IMR-90 (cell line): Measurements from ENCODE around the gene LHFPL6. TPM values are rescaled to one million over a fixed set of nuclear protein-coding genes. Genes with fewer than 3 reads are reported as not detected.

Experiments
- ATAC-seq: fragments of 200-7000 bp; cut with Tn5 transposase; 2 replicates; pipeline ENCODE4 v1.9.1; 2020; ENCODE audit warnings: low read depth, mild to moderate bottlenecking, moderate library complexity
- BruUV-seq: library from RNA; stranded (reverse); fragments of 400-500 nt; replicated peaks from 2 replicates; lab custom pipeline; 2021; lab: Mats Ljungman, UMichigan
- CTCF ChIA-PET: fragments of 300-600 bp; formaldehyde crosslinking; extraction: SDS; loops from one replicate; lab custom pipeline; 2021; ENCODE audit warnings: antibody characterized with exemption; lab: Yijun Ruan, JAX
- POLR2A ChIA-PET: fragments of 300-600 bp; sonication (Branson Sonifier 250); formaldehyde crosslinking; loops from one replicate; lab custom pipeline; 2022; ENCODE audit warnings: antibody characterized with exemption; ENCODE audit not compliant: unreplicated experiment; lab: Charles Lee
- DNase-seq: peaks from one replicate; pipeline ENCODE4 v3.0.0; 2013
- H2AFZ ChIP-seq: replicated peaks from 2 replicates; pipeline ENCODE3; 2013; ENCODE audit warnings: low read length, mild to moderate bottlenecking; ENCODE audit not compliant: poor library complexity
- H2AK5ac ChIP-seq: 2 replicates; pipeline ENCODE4 v1.6.1; 2013; ENCODE audit warnings: low read depth, low read length, inconsistent platforms
- H2AK9ac ChIP-seq: replicated peaks from 2 replicates; pipeline ENCODE3; 2013; ENCODE audit warnings: mild to moderate bottlenecking, low read depth, low read length, moderate library complexity; ENCODE audit not compliant: poor library complexity
- H2BK120ac ChIP-seq: 2 replicates; pipeline ENCODE4 v1.6.1; 2013; ENCODE audit warnings: low read depth, low read length, inconsistent platforms
- H2BK15ac ChIP-seq: 3 replicates; pipeline ENCODE4 v1.6.1; 2013; ENCODE audit warnings: low read depth, low read length, inconsistent platforms
- H2BK20ac ChIP-seq: 2 replicates; pipeline ENCODE4 v1.6.1; 2013; ENCODE audit warnings: low read depth, mild to moderate bottlenecking, inconsistent platforms, low read length, moderate library complexity
- H2BK5ac ChIP-seq: 2 replicates; pipeline ENCODE4 v1.6.1; 2013; ENCODE audit warnings: mild to moderate bottlenecking, low read depth, low read length, inconsistent platforms; ENCODE audit not compliant: poor library complexity, severe bottlenecking
- H3K14ac ChIP-seq: replicated peaks from 2 replicates; pipeline ENCODE4 v1.6.1; 2013; ENCODE audit warnings: low read depth, low read length, inconsistent platforms
- H3K18ac ChIP-seq: 2 replicates; pipeline ENCODE4 v1.6.1; 2013; ENCODE audit warnings: low read depth, low read length, control low read depth
- H3K23ac ChIP-seq: 2 replicates; pipeline ENCODE4 v1.6.1; 2013; ENCODE audit warnings: low read depth, low read length, inconsistent platforms
- H3K27ac ChIP-seq: 2 replicates; pipeline ENCODE4 v1.5.1; 2013; ENCODE audit warnings: mild to moderate bottlenecking, control low read depth, low read length; ENCODE audit not compliant: insufficient read depth
- H3K27me3 ChIP-seq: 2 replicates; pipeline ENCODE4 v1.6.1; 2013; ENCODE audit warnings: low read length; ENCODE audit not compliant: control insufficient read depth, insufficient read depth
- H3K36me3 ChIP-seq: 2 replicates; pipeline ENCODE4 v1.6.1; 2013; ENCODE audit warnings: low read length, mixed read lengths; ENCODE audit not compliant: control insufficient read depth, insufficient read depth
- H3K4ac ChIP-seq: 2 replicates; pipeline ENCODE4 v1.6.1; 2013; ENCODE audit warnings: low read depth, low read length, inconsistent platforms
- H3K4me1 ChIP-seq: 2 replicates; pipeline ENCODE4 v1.6.1; 2013; ENCODE audit warnings: low read length, mixed read lengths; ENCODE audit not compliant: control insufficient read depth, insufficient read depth
- H3K4me2 ChIP-seq: 2 replicates; pipeline ENCODE4 v1.6.1; 2013; ENCODE audit warnings: low read depth, mild to moderate bottlenecking, control low read depth, low read length, moderate library complexity
- H3K4me3 ChIP-seq: 2 replicates; pipeline ENCODE4 v1.5.1; 2013; ENCODE audit warnings: low read depth, mild to moderate bottlenecking, control low read depth, low read length, moderate library complexity; ENCODE audit not compliant: insufficient read depth
- H3K56ac ChIP-seq: 2 replicates; pipeline ENCODE4 v1.6.1; 2013; ENCODE audit warnings: low read length, inconsistent platforms; ENCODE audit not compliant: insufficient read depth; ENCODE audit errors: extremely low read depth
- H3K79me1 ChIP-seq, 2 experiments: 2 replicates each; pipeline ENCODE4 v1.6.1; 2013; ENCODE audit warnings: low read length in 2 of 2, inconsistent platforms in 1 of 2, low read depth in 1 of 2
- H3K9ac ChIP-seq: 2 replicates; pipeline ENCODE4 v1.6.1; 2013; ENCODE audit warnings: low read depth, low read length, control low read depth
- H3K9me1 ChIP-seq: 2 replicates; pipeline ENCODE4 v1.6.1; 2013; ENCODE audit warnings: low read length, inconsistent platforms; ENCODE audit not compliant: insufficient read depth
- H3K9me3 ChIP-seq: 2 replicates; pipeline ENCODE4 v1.6.1; 2013; ENCODE audit warnings: low read length; ENCODE audit not compliant: control insufficient read depth, insufficient read depth
- H4K20me1 ChIP-seq: 2 replicates; pipeline ENCODE4 v1.6.1; 2013; ENCODE audit warnings: low read length, inconsistent platforms; ENCODE audit not compliant: insufficient read depth
- H4K5ac ChIP-seq: 2 replicates; pipeline ENCODE4 v1.6.1; 2013; ENCODE audit warnings: mild to moderate bottlenecking, low read depth, low read length, control low read depth
- H4K8ac ChIP-seq, 2 experiments: 2 replicates each; pipeline ENCODE4 v1.6.1; 2013; ENCODE audit warnings: low read depth in 2 of 2, low read length in 2 of 2, control low read depth in 1 of 2, inconsistent platforms in 1 of 2
- H4K91ac ChIP-seq: 2 replicates; pipeline ENCODE4 v1.6.1; 2013; ENCODE audit warnings: low read depth, low read length, inconsistent platforms; ENCODE audit not compliant: insufficient read depth
- BHLHE40 ChIP-seq: fragments of 150-350 bp; IDR thresholded peaks from 2 replicates; pipeline ENCODE4 v1.6.1; 2016; ENCODE audit warnings: mild to moderate bottlenecking, low read depth, low read length
- CEBPB ChIP-seq: IDR thresholded peaks from 2 replicates; pipeline ENCODE4 v1.6.1; 2012; ENCODE audit warnings: low read depth, low read length, improper control_type of control experiment
- CHD1 ChIP-seq: IDR thresholded peaks from 2 replicates; pipeline ENCODE4 v1.6.1; 2012; ENCODE audit warnings: low read depth, low read length, improper control_type of control experiment
- FOS ChIP-seq: fragments of 150-350 bp; IDR thresholded peaks from 2 replicates; pipeline ENCODE4 v1.6.1; 2016; ENCODE audit warnings: low read depth, low read length
- MAFK ChIP-seq: IDR thresholded peaks from 2 replicates; pipeline ENCODE4 v1.6.1; 2012; ENCODE audit warnings: low read depth, low read length, improper control_type of control experiment
- MAZ ChIP-seq: IDR thresholded peaks from 2 replicates; pipeline ENCODE4 v1.6.1; 2012; ENCODE audit warnings: low read depth, mild to moderate bottlenecking, low read length, improper control_type of control experiment, moderate library complexity, borderline replicate concordance
- MXI1 ChIP-seq: IDR thresholded peaks from 2 replicates; pipeline ENCODE4 v1.6.1; 2012; ENCODE audit warnings: low read depth, mild to moderate bottlenecking, low read length, moderate library complexity, borderline replicate concordance
- NFE2L2 ChIP-seq: fragments of 150-350 bp; IDR thresholded peaks from 2 replicates; pipeline ENCODE4 v1.6.1; 2016; ENCODE audit warnings: low read depth, mild to moderate bottlenecking, low read length
- POLR2A ChIP-seq: IDR thresholded peaks from 2 replicates; pipeline ENCODE4 v1.6.1; 2012; ENCODE audit warnings: mild to moderate bottlenecking, low read depth, low read length
- RAD21 ChIP-seq: IDR thresholded peaks from 2 replicates; pipeline ENCODE4 v1.6.1; 2012; ENCODE audit warnings: low read length, improper control_type of control experiment
- RCOR1 ChIP-seq: IDR thresholded peaks from 2 replicates; pipeline ENCODE4 v1.6.1; 2012; ENCODE audit warnings: mild to moderate bottlenecking, low read length, improper control_type of control experiment; ENCODE audit not compliant: insufficient replicate concordance
- RFX5 ChIP-seq: IDR thresholded peaks from 2 replicates; pipeline ENCODE4 v1.8.0; 2012; ENCODE audit warnings: low read depth, mild to moderate bottlenecking, low read length, moderate library complexity
- SMC3 ChIP-seq: fragments of 150-350 bp; IDR thresholded peaks from 2 replicates; pipeline ENCODE4 v1.6.1; 2016; ENCODE audit warnings: low read depth, mild to moderate bottlenecking, antibody characterized with exemption, low read length, moderate library complexity
- WGBS, 2 experiments: methylation state at CpG; one replicate each; pipeline versions ENCODE4 v1.1.5 to v1.1.7; 2013; ENCODE audit warnings: missing lambda C conversion rate in 2 of 2; ENCODE audit not compliant: insufficient read length in 1 of 2; ENCODE audit errors: extremely low coverage in 2 of 2; 5-methylcytosine and 5-hydroxymethylcytosine counted together
- dilution Hi-C: fragments of 300-500 bp; cut with HindIII; formaldehyde crosslinking; loops from one replicate; pipeline ENCODE4 v1.14.3; 2018; ENCODE audit warnings: low sequenced_read_pairs; ENCODE audit not compliant: unreplicated experiment
- in situ Hi-C: fragments of 300-500 bp; cut with MboI; formaldehyde crosslinking; loops from 3 replicates; pipeline ENCODE4 v1.14.3; 2019; ENCODE audit warnings: low sequenced_read_pairs, inconsistent platforms, mixed read lengths
- intact Hi-C: fragments of 100-400 bp; cut with micrococcal nuclease; formaldehyde crosslinking; loops from 2 replicates; pipeline ENCODE4 v1.10.0; 2022
- polyA plus RNA-seq, 3 experiments: library from polyadenylated mRNA; depleted of rRNA; stranded (reverse); fragments of >200 nt; gene quantifications; 2 replicates each; pipeline ENCODE4 v1.2.3, GENCODE V29; 2012; ENCODE audit warnings: low replicate concordance in 1 of 3
- total RNA-seq: library from RNA; depleted of rRNA; stranded (reverse); fragments of >200 nt; gene quantifications from 2 replicates; pipeline ENCODE4 v1.2.3, GENCODE V29; 2012
- TF ChIP-seq, protein P1 (sequence below): fragments of 150-350 bp; IDR thresholded peaks from 2 replicates; pipeline ENCODE4 v1.6.1; 2016; ENCODE audit warnings: low read depth, mild to moderate bottlenecking, low read length, moderate library complexity, borderline replicate concordance
- TF ChIP-seq, protein P2 (sequence below): conservative IDR thresholded peaks from 2 replicates; pipeline ENCODE4 v1.5.1; 2012; ENCODE audit warnings: mild to moderate bottlenecking, low read depth, low read length, improper control_type of control experiment
- TF ChIP-seq, protein P3 (sequence below): fragments of 150-350 bp; IDR thresholded peaks from 2 replicates; pipeline ENCODE4 v1.6.1; 2017; ENCODE audit warnings: mild to moderate bottlenecking, antibody characterized with exemption, low read length, low read depth

LHFPL6 gene
- total and polyA plus RNA-seq, 2 of the 4 experiments (the other 2 are of a cell fraction), result 24.7 to 36.1 TPM

DNA sequence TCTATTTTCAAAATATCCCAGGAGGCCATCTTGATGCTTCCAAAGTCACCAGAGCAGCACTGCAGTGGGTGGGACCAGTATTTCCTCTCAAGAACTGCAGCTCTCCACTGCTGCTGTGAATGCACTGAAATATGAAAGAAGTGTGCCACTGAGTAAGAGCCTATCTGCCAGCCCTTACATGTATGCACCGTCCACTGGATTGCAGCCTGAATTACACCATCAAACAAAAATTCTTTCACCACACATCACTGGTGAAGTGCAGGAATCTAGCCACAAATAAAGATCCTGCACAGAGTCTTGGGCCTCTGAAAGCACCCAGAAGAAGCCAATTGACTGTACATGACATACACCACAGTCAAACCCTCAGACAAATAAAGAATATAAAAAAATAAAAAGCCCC, 249.0 kb downstream of the LHFPL6 start:
- H2BK5ac ChIP-seq, result no peak overlapping the region
- no TSS peak for BruUV-seq
- no peak overlapping the region for H2BK20ac ChIP-seq
- 0 out of 2 replicates have a peak, but pooled peaks cover 4% of the 10 kb centered on the region for H3K9me1 ChIP-seq
- no peak overlapping the region for H3K27ac ChIP-seq
- peaks cover 2% of the 10 kb centered on the region; the same call in 1 of the 2 replicates for H3K4me1 ChIP-seq
- ATAC-seq (peak; percentile 89), DNase-seq (peak; percentile 65)
- H3K18ac ChIP-seq, result no peak overlapping the region
- in situ Hi-C loops, result no loop called here
- no peak overlapping the region for H4K91ac ChIP-seq
- H3K23ac ChIP-seq, result no peak overlapping the region
- H2AK9ac ChIP-seq, result no peak overlapping the region
- no peak overlapping the region for H2BK15ac ChIP-seq
- H3K79me1 ChIP-seq, result peaks cover 2 to 6% of the 10 kb centered on the region in 2 experiments; a peak in 2 of 4 replicates
- CTCF ChIA-PET, result no interaction called here
- H3K14ac ChIP-seq, result no peak overlapping the region
- intact Hi-C loops, result no loop called here
- dilution Hi-C loops, result no loop called here
- H4K5ac ChIP-seq, result no peak overlapping the region
- POLR2A ChIA-PET, result no interaction called here
- no peak overlapping the region for H3K4me3 ChIP-seq
- no peak overlapping the region for H2BK120ac ChIP-seq
- H3K9me3 ChIP-seq, result no peaks in the 10 kb centered on the region
- H3K56ac ChIP-seq, result no peak overlapping the region
- H3K4ac ChIP-seq, result no peak overlapping the region
- no CpG with 5 or more reads among the region's 1 CpG for WGBS, 2 experiments
- no peak overlapping the region for H4K8ac ChIP-seq
- no peak overlapping the region for H2AFZ ChIP-seq
- H3K36me3 ChIP-seq, result no peaks in the 10 kb centered on the region
- no peaks in the 10 kb centered on the region for H3K27me3 ChIP-seq
- no peaks in the 10 kb centered on the region for H4K20me1 ChIP-seq
- H3K4me2 ChIP-seq, result no peak overlapping the region
- TF ChIP-seq RAD21, result no peak
- peak; percentile 48; the same call in 1 of the 2 replicates for TF ChIP-seq CEBPB
- no peak for TF ChIP-seq MAFK
- TF ChIP-seq RFX5, result no peak
- no peak for TF ChIP-seq SMC3
- no peak for TF ChIP-seq CHD1
- TF ChIP-seq BHLHE40, result peak; percentile 15; the same call in 1 of the 2 replicates
- TF ChIP-seq POLR2A, result no peak
- TF ChIP-seq MXI1, result no peak
- no peak for TF ChIP-seq FOS
- no peak for TF ChIP-seq NFE2L2
- no peak for TF ChIP-seq RCOR1
- TF ChIP-seq, protein P1, sequence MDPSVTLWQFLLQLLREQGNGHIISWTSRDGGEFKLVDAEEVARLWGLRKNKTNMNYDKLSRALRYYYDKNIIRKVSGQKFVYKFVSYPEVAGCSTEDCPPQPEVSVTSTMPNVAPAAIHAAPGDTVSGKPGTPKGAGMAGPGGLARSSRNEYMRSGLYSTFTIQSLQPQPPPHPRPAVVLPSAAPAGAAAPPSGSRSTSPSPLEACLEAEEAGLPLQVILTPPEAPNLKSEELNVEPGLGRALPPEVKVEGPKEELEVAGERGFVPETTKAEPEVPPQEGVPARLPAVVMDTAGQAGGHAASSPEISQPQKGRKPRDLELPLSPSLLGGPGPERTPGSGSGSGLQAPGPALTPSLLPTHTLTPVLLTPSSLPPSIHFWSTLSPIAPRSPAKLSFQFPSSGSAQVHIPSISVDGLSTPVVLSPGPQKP, result no peak
- TF ChIP-seq, protein P2, sequence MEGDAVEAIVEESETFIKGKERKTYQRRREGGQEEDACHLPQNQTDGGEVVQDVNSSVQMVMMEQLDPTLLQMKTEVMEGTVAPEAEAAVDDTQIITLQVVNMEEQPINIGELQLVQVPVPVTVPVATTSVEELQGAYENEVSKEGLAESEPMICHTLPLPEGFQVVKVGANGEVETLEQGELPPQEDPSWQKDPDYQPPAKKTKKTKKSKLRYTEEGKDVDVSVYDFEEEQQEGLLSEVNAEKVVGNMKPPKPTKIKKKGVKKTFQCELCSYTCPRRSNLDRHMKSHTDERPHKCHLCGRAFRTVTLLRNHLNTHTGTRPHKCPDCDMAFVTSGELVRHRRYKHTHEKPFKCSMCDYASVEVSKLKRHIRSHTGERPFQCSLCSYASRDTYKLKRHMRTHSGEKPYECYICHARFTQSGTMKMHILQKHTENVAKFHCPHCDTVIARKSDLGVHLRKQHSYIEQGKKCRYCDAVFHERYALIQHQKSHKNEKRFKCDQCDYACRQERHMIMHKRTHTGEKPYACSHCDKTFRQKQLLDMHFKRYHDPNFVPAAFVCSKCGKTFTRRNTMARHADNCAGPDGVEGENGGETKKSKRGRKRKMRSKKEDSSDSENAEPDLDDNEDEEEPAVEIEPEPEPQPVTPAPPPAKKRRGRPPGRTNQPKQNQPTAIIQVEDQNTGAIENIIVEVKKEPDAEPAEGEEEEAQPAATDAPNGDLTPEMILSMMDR, result no peak
- no peak for TF ChIP-seq MAZ
- TF ChIP-seq, protein P3, sequence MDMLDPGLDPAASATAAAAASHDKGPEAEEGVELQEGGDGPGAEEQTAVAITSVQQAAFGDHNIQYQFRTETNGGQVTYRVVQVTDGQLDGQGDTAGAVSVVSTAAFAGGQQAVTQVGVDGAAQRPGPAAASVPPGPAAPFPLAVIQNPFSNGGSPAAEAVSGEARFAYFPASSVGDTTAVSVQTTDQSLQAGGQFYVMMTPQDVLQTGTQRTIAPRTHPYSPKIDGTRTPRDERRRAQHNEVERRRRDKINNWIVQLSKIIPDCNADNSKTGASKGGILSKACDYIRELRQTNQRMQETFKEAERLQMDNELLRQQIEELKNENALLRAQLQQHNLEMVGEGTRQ, result no peak
- H2AK5ac ChIP-seq, result no peak overlapping the region
- H3K9ac ChIP-seq, result no peak overlapping the region
